Daoy (cell line): ENCODE data around the gene VWA3B. TPM values are rescaled to one million over a fixed set of nuclear protein-coding genes. Genes with fewer than 3 reads are reported as not detected.
"Not testable (repeated sequence)": the region's sequence is repeated elsewhere in the genome, so short reads cannot be mapped to it uniquely, and the experiment has no call there.

Experiments
- DNase-seq: peaks from one replicate; pipeline ENCODE4 v3.0.0-alpha.2; 2015; ENCODE audit warnings: low read depth
- total RNA-seq: library from RNA; depleted of rRNA; stranded (reverse); fragments of >200 nt; shearing (Covaris generic); gene quantifications from 2 replicates; pipeline ENCODE4 v1.2.3, GENCODE V29; 2014

Gene VWA3B
- total RNA-seq, 1 experiment from 2014 or later, result not detected

DNA sequence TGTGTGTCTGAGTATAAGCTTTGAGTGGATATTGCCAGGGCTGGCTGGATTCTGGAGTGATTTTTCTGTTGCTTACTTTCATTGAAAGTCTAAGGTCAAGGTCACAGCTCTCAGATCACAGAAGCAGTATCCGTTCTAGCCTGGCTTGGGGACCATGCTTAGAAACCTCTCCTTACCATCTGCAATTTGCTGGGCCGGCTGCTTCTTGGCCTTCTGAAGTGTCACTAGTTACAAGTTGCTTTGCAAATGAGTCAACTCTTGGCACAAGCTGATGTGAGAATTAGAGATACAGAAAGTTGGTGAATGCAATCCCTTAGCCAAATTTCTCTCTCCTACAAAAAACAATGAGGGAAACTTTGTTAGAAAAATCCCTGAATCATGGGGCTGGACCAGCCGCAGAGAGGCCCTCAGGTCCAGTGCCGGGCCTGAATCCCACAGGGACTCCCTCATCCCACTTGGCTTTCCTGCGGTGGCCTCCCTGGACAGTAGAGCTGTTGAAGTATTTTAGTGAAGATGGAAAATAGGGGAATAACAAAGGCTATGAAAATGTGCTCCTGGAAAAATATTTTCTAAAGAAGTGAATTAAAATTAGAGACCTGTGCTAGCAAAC lies 166.6 kb downstream of the VWA3B start:
- DNase-seq, result peak; percentile 4

DNA sequence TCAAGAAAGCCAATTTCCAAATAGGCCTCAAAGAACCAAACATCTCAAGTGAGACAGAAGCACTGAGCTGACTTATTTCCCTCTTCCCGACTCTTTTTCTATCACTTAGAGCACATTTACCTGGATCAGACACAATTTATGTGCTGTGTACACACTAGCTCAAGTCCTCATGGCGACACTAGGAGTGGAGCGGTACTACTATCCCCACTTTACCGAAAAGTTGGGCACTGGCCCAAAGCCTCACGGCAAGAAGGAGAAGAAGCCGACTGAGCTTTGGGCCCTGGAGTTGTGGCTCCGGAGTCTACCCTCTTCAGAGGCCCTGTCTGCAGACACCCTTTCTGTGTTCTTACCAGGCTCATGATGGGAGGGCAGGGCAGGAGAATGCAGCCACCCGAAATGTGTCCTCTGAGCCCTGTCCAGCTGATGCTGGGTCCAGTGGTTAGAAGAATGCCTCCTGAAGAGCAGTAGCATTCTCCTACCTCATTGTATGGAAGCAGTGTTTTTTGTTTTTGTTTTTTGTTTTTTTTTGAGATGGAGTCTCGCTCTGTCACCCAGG lies 167.6 kb downstream of the VWA3B start:
- no peak for DNase-seq

DNA sequence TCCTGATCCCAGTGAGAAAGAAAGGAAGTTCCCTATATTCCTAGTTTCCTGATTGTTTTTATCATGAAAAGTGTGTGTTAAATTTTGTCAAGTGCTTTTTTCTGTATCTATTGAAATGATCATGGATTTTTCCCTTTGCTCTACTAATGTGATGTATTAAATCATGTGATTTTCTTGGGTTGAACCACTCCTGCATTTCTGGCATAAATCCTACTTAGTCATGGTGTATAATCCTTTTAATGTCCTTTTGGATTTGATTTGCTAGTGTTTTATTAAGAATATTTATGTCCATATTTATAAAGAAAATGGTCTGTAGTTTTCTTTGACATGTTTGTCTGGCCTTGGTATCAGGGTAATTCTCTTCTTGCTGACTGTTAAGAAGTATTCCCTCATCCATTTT lies 171.9 kb downstream of the VWA3B start:
- DNase-seq, result no peak

DNA sequence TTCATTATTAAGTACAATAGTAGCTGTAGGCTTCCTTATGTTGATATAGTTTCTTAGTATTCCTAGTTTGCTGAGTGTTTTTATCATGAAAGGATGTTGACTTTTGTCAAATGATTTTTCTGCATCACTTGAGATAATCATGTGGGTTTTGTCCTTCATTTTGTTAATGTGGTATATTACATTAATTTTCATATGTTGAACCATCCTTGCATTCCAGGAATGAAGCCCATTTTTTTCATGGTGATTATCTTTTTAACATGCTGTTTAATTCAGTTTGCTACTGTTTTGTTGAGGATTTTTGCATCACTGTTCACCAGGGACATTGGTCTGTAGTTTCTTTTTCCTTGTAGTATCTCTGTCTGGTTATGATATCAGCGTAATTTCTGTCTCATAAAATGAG lies 176.4 kb downstream of the VWA3B start:
- DNase-seq, result no peak

DNA sequence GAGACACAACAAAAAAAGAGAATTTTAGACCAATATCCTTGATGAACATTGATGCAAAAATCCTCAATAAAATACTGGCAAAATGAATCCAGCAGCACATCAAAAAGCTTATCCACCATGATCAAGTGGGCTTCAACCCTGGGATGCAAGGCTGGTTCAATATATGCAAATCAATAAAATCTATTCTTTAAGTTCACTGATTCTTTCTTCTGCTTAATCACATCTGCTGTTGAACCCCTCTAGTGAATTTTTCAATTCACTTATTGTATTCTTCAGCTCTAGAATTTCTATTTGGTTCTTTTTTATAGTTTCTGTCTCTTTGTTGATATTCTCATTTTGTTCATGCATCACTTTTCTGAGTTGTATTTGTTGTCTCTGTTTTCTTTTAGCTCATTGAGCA lies 181.3 kb downstream of the VWA3B start:
- not testable (repeated sequence) for DNase-seq

DNA sequence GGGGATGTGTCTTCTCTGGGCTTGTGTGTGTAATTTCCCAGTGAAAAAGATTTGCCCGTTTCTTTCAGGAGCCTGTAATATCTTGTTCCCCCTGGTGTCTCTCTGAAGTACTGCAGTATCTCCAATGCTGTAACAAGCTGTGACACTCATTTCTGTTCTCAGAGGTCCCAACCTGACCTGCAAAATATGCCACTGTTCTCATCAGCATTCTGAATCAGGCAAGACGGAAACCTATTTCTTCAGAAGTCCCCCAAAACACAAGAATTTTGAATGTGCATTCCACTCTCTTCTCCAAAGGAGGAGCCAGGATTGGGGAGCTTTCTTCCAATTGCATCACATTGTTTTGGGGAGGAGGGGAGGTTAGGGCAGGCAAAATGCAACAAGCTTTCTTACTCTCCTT lies 182.3 kb downstream of the VWA3B start:
- peak; percentile 11 for DNase-seq

DNA sequence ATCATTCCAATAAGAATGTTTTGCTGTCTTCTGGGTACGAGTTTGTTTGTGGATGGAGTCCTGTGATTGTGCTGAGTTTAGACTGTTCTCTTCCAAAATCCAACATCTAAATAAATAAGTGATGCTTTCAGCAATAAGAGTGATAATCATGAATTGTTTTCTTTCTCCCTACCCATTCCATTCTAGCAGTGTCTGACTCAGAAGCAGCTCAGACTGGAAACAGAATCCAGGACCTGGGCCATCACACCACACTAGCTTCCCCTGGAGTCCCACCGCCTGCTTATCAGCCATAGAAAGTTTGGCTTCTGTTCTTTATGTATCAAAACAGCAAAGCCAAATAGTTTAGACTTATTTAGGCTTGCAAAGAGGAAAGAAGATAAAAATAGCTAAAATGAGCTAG lies 182.9 kb downstream of the VWA3B start:
- no peak for DNase-seq

DNA sequence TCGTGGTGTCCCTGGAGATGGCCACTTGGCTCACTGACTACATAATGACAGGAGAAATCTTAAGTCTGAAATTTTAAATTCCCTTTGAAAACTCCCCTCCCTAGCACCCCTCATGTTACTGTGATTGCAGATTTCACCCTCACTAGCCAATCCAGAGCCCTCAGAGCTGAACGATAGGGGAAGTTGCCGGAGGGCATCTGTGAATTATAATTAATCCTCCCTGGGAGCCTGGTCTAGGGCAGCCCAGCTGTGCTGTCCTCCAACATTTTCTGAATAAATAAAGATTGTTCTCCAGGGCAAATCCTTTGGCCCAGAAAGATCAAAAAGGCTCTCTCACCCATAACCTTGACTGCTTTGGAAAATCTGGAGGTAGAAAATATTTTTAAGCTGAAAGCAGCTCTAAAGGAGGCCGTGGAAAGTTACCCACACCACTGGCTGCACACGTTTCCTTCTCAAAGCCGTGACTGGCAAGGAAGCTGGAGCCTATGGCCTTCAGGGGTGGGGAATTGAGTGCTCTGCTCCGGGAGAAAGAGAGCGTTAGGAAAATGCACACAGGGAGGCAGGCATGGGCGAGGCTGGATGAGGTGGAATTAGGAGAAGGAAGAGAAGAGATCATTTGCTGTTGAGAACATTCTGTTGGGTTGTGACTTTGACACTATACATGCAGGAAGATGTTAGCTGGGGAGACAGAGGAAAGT lies 190.3 kb downstream of the VWA3B start:
- DNase-seq, result no peak

DNA sequence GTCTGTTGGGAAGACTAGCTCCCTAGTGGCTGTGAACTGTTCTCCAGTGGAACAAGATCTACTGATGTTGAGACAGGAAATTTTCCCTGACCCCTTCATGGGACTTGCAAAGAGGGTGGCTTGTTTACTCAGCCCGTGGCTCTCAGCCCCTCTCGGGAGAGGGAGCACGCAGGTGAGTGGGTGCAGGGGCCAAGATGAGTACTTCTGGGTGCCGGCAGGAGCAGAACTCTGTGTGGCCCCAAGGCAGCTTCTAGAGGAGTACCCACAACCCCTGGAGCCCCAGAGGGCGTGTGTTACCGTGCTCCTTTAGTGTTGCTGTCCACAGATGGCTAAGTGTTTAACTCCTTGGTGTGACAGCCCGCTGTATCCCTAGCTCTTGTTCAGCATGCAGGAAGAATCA lies 191.1 kb downstream of the VWA3B start:
- no peak for DNase-seq

DNA sequence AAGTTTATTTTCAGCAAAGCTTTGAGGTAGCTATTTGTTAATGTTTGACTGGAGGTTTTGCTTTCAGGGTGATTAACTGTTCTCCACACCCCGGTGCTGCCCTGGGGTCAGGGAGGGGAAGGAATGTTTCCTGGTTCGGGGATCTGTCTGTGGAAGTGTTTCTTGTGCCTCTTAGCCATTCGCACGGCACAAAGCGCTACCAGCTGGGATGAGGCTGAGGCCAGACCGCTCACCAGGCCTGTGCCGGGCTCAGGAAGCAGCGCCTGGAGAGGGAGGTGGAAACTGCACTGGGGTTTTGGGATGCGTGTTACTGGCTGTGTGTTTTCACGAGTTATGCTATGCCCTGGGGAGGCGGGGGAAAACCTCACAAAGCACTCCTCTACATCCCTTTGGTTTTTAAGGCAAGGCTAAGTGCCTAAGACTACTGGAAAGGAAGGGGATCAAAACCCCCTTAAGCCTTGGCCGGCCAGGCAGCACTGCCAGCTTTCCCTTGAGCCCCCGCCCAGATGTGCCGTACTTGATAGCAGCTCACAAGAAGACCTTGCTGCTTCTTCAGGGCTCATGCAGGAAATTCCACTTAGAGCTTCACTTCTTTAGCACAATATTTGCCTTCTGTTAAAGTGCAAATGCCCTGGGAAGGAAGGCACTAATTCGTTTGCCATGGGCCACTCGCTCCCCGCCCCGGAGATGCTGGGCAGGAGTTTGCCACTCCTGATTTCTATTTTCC lies 193.6 kb downstream of the VWA3B start:
- DNase-seq, result no peak

DNA sequence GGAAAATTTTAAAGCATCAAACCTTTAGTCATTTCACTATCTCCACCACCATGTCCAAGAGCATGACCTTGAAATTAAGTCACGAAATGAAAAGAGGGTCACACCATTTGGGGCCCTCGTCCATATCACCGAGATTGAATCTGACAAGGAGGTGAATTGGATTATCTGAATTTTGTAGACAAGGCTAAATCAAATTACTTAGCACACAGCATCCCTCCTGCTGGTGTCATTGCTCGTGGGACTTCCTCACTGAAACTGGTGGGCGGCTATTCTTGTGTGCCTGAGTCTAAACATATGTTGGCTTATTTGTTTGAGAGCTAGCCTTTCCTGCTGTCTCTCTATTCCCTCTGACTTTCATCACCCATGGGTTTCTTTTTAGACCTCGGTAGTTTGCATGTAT lies 194.6 kb downstream of the VWA3B start:
- DNase-seq, result no peak

DNA sequence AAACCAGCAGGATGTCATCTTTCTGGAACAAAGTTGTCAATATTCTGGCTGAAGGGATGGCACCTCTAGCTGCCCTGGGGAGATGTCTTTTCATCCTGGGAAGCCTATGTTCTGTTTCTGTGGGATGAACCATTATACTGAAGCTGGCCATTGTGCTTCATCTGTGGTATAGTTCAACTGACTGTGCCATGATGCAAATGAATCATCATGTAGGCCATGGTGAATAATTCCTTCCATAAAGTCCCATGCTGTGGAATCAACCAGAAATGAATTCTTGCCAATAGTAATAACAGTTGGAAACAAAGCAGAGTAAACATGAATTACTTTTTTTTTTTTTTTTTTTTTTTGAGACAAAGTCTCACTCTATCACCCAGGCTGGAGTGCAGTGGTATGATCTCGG lies 195.1 kb downstream of the VWA3B start:
- peak; percentile 26 for DNase-seq

DNA sequence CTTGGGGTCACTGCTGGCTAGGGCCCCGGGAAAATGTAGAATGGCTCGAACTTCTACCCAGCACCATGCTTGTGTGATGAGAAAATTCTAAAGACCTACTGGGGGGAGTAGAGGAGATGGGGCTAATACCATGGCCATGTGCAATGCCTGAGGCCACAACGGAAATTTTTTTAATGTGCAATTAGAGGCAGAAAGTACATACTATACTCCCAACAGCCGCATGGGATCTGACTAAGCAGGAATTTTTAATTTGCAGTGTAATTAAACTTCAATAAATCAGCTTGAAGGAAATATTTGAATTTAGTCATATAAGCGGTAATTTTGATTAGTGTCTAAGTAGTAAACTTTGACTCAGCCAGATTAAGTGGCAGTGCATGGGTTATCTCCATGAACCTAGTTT lies 206.1 kb downstream of the VWA3B start:
- DNase-seq, result no peak

DNA sequence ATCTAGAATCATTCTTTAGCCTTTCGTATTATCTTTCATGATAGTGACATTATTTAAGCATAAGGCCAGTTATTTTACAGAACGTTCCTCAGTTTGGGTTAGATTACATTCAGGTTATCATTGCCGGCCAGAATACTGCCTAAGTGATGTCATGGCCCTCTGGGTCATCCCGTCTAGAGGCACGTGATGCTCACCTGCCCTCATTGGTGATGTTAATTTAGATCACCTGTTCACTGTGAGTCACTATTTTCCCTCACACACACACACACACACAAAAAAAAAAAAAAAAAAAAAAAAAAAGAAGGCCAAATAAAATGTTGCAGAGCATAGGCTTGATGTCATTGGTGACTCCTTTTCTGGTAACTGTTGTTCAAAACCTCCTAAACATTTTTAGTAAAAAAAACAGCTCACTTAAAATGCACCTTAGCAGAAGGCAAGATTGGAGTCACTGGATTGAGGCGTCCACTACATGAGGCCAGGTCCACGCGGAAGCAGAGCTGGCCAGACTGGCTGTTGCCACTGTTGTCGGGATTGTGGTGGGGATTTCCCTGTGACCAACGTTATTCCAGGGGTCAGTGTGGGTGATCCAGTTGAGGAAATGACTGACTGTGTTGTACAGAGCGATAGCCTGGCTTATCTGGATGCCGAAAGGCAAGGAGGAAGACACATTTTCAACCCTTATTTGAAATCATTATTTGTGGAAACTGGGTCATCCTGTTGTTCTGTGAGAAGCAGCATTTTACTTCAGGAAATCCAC lies 207.1 kb downstream of the VWA3B start:
- DNase-seq, result no peak

DNA sequence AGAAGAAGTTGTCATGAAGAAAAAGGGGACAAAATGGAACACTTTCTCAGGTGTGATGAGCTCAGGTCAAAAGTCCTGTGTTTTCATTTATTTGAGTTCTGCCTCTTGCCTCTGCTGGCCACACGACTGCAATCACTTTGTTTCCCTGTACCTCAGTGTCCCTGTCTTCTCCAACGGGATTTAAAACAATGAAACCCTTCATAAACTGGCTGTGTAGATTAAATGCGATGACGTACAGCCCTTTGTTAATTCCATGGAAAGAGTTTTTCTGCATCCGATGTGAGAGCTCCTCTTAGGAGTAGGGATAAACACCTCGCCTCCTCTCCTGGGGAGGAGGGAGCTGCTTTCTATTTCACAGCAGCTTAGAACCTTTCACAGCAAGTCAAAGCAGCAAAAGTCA lies 207.7 kb downstream of the VWA3B start:
- DNase-seq, result no peak

DNA sequence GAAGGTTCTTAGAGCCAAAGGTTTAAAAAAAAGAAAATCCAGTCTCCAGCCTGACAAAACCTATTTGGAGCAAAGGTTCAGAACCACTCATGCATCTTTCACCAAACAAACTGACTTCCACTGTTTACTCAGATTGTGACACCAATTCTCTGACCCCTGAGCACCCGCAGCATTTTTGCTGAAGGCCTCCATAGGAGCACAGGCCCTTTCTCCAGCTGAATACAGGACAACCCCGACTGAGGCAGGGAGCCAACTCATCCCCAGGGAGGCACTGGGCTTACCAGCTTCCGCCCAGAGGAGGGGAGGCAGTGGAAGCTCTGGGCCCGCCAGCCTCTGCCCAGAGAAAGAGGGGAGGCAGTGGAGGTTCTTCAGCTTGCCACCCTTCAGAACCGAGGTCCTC lies 208.3 kb downstream of the VWA3B start:
- DNase-seq, result no peak

DNA sequence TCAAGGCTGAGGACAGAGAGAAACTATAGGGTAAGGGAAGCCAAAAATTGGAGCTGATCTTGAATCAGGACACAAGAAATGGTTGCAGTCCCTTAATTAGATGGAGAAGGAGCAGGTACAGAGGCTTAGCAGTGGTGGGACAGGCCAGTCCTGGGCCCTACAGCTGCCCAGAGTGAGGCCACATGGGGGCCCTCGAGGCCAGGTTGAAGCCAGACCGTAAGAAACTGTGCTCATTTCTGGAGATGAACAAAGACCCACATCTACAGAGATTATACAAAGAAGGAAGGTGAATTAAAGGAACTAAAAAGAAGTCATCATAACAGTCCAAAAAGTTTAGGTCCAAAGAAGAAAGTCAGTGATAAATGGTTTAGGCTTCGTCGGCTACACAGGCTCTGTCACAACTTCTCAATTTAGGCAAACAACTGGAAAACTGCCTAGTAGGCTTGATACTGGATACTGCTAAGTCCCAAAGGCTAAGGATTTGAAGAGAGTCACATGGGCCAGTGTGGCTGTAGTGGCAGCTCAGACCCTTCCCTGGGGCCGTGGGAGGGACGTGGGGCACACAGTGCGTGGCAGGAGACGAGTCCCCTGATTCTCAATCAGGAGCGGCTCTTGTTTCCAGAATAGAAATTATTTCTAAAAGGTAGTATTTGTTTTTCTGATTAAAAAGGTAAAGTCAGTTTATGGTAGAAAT lies 208.9 kb downstream of the VWA3B start:
- DNase-seq, result no peak

DNA sequence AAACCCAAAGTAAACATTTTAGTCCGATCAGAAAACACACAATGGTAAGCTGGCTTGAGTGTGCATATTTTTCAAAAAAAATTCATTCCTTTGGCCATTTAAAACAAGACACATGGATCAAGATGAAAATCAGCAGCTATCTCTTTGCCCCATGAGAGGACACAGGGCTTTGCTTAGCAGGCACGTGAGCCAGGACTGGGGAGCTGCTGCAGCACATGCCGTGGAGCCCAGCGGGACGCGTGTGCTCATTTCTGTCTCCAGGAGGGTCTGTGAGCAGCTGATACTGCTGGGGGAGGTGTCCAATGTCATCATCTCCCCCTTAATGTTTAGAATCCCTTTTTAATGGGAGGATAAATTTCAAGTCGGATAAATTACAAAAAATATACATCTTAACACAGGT lies 209.5 kb downstream of the VWA3B start:
- DNase-seq, result no peak

DNA sequence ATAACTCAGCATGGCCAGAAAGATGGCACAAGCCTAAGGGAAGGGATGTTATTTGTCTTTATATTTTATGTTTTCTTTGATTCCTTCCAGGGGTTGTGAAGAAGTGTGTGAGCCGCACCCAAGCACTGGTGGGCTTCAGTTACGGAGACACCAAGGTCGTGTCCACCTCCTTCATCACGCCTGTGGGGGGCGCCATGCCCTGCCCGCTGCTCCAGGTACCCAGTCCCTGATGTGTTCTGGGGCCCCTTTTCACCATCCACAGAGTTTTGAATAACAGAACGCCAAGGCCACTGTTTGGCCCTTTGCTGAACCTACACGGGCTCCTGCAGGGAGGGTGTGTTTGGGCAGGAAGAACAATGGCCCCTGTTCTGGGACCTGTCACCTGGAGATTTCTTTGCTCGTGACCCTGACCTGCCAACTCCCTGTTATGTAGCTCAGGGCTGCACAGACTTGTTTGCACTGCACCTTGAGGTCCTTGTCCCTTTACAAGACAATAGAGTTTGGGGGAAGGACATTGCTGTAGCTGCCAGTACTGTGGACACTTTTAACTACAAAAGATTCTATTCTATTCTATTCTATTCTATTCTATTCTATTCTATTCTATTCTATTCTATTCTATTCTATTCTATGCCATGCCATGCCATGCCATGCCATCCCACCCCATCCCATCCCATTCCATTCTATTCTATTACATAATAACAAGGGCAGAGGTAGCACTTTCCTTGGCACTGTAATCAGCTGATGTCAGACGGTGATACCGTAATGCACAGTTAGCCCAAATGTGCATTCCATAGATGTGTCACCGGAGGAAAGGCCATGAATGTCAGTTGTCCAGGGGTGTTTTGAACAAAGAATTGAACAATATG lies 211.1 kb downstream of the VWA3B start:
- DNase-seq, result no peak

DNA sequence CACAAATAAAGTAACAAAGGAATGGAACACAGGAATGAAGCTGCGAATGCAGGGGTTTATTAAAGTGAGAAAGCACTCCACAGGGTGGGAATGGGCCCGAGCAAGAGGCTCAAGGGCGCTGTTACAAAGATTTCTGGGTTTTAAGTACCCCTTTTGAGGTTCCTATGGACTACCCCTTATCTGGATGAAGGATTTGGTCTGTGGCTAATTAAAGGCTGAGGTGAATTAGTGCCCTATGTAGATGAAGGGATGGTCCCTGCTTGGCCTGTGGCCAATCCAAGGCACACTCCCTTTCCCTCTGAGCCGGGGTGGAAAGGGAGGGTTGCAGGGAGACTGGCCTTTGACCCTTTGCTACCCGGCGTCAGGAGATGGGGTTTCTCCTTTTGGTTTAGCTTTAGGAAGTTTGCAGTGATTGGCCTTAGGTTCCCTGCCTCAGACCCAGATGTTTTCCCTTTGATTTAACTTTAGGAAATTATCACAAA lies 211.8 kb downstream of the VWA3B start:
- DNase-seq, result no peak
